Neural progenitor cell (in vitro differentiated cells): ENCODE data around the gene TMEM140. TPM values are rescaled to one million over a fixed set of nuclear protein-coding genes. Genes with fewer than 3 reads are reported as not detected.

ENCODE experiments used
- DNase-seq: peaks from one replicate; pipeline ENCODE4 v3.0.0-alpha.2; 2016; ENCODE audit warnings: low spot score
- H2AFZ ChIP-seq: fragments of 200-600 bp; sonication (generic); replicated peaks from 2 replicates; pipeline ENCODE4 v1.6.1; 2016; ENCODE audit warnings: antibody characterized with exemption
- H3F3A ChIP-seq: fragments of 200-600 bp; sonication (generic); 2 replicates; pipeline ENCODE4 v1.6.1; 2016; ENCODE audit warnings: antibody characterized with exemption, low read depth
- H3K27ac ChIP-seq: fragments of 200-600 bp; sonication (generic); 2 replicates; pipeline ENCODE4 v1.5.1; 2016; ENCODE audit warnings: mild to moderate bottlenecking
- H3K27me3 ChIP-seq: fragments of 200-600 bp; sonication (generic); 2 replicates; pipeline ENCODE4 v1.6.1; 2016; ENCODE audit warnings: mild to moderate bottlenecking, moderate library complexity
- H3K36me3 ChIP-seq: fragments of 200-600 bp; sonication (generic); 2 replicates; pipeline ENCODE4 v1.5.1; 2016
- H3K4me1 ChIP-seq: fragments of 200-600 bp; sonication (generic); 2 replicates; pipeline ENCODE4 v1.6.1; 2016; ENCODE audit warnings: mixed run types
- H3K4me2 ChIP-seq: fragments of 200-600 bp; sonication (generic); 2 replicates; pipeline ENCODE4 v1.6.1; 2016
- H3K4me3 ChIP-seq: fragments of 200-600 bp; sonication (generic); 2 replicates; pipeline ENCODE4 v1.5.1; 2016
- H3K79me2 ChIP-seq: fragments of 200-600 bp; sonication (generic); 2 replicates; pipeline ENCODE4 v1.6.1; 2016; ENCODE audit warnings: low read depth
- H3K9ac ChIP-seq: fragments of 200-600 bp; sonication (generic); 2 replicates; pipeline ENCODE4 v1.6.1; 2016
- H3K9me3 ChIP-seq: fragments of 200-600 bp; sonication (generic); 2 replicates; pipeline ENCODE4 v1.5.1; 2016; ENCODE audit warnings: low read depth
- H4K20me1 ChIP-seq: fragments of 200-600 bp; sonication (generic); 2 replicates; pipeline ENCODE4 v1.6.1; 2016; ENCODE audit warnings: low read depth
- H3K27ac Mint-ChIP-seq: 3 replicates; pipeline ENCODE4 v1.8.0; 2021; ENCODE audit warnings: mixed read lengths
- H3K27me3 Mint-ChIP-seq: 2 replicates; pipeline ENCODE4 v1.8.0; 2022; ENCODE audit warnings: low read depth, mild to moderate bottlenecking, inconsistent platforms, moderate library complexity, mixed read lengths; ENCODE audit not compliant: insufficient read depth
- H3K36me3 Mint-ChIP-seq: 3 replicates; pipeline ENCODE4 v1.8.0; 2021; ENCODE audit warnings: mixed read lengths
- H3K4me1 Mint-ChIP-seq: 3 replicates; pipeline ENCODE4 v1.8.0; 2021; ENCODE audit warnings: mixed read lengths
- H3K4me3 Mint-ChIP-seq: 3 replicates; pipeline ENCODE4 v1.8.0; 2021; ENCODE audit warnings: mild to moderate bottlenecking, moderate library complexity, mixed read lengths
- H3K9me3 Mint-ChIP-seq: 3 replicates; pipeline ENCODE4 v1.8.0; 2020; ENCODE audit warnings: mixed read lengths
- CTCF ChIP-seq: fragments of 200-600 bp; sonication (generic); IDR thresholded peaks from 2 replicates; pipeline ENCODE4 v1.5.1; 2017; ENCODE audit warnings: antibody characterized with exemption, mild to moderate bottlenecking
- EZH2 ChIP-seq: fragments of 200-600 bp; sonication (generic); IDR thresholded peaks from 2 replicates; pipeline ENCODE4 v1.6.1; 2017; ENCODE audit warnings: antibody characterized with exemption, mild to moderate bottlenecking, moderate library complexity
- EZH2phosphoT487 ChIP-seq: fragments of 200-600 bp; sonication (generic); IDR thresholded peaks from 2 replicates; pipeline ENCODE4 v1.6.1; 2017; ENCODE audit warnings: antibody characterized with exemption
- total RNA-seq: library from RNA; depleted of rRNA; stranded (reverse); fragments of >200 nt; gene quantifications from 2 replicates; pipeline ENCODE4 v1.2.3, GENCODE V29; 2015; ENCODE audit warnings: low replicate concordance

TMEM140 gene
- total RNA-seq, 1 donor from 2014 or later: not detected

GRCh38 chr7:135195968-135196629, 48.2 kb downstream of the TMEM140 start:
- H3K36me3 ChIP-seq: no peaks in the 10 kb centered on the region
- H3K27ac ChIP-seq: no peak overlapping the region

GRCh38 chr7:135197343-135197742, 49.5 kb downstream of the TMEM140 start:
- H3K4me1 Mint-ChIP-seq: peaks cover 11% of the 10 kb centered on the region
- no peak overlapping the region for H3K27ac ChIP-seq
- H2AFZ ChIP-seq: no peak overlapping the region
- H3K9me3 ChIP-seq: no peaks in the 10 kb centered on the region
- no peaks in the 10 kb centered on the region for H3K4me1 ChIP-seq
- no peaks in the 10 kb centered on the region for H3K36me3 ChIP-seq
- H4K20me1 ChIP-seq: no peaks in the 10 kb centered on the region
- peaks cover 2% of the 10 kb centered on the region for H3K27me3 Mint-ChIP-seq
- no peak for DNase-seq
- TF ChIP-seq EZH2phosphoT487 (no peak), CTCF (no peak), EZH2 (no peak)
- H3K27ac Mint-ChIP-seq: no peak overlapping the region
- no peaks in the 10 kb centered on the region for H3F3A ChIP-seq
- peaks cover 26% of the 10 kb centered on the region for H3K36me3 Mint-ChIP-seq
- H3K79me2 ChIP-seq: no peaks in the 10 kb centered on the region
- no peaks in the 10 kb centered on the region for H3K9me3 Mint-ChIP-seq
- H3K4me2 ChIP-seq: no peak overlapping the region
- H3K4me3 Mint-ChIP-seq: no peak overlapping the region
- H3K9ac ChIP-seq: no peak overlapping the region
- no peaks in the 10 kb centered on the region for H3K27me3 ChIP-seq
- no peak overlapping the region for H3K4me3 ChIP-seq

More at GRCh38 chr7:135195968-135196629, 48.2 kb downstream of the TMEM140 start:
- H3K9me3 Mint-ChIP-seq: no peaks in the 10 kb centered on the region
- H3K9ac ChIP-seq: no peak overlapping the region
- H3K4me3 Mint-ChIP-seq: no peak overlapping the region
- H2AFZ ChIP-seq: no peak overlapping the region
- no peaks in the 10 kb centered on the region for H3K4me1 ChIP-seq
- peaks cover 11% of the 10 kb centered on the region for H3K4me1 Mint-ChIP-seq
- DNase-seq: no peak
- peaks cover 2% of the 10 kb centered on the region for H3K27me3 Mint-ChIP-seq
- H3F3A ChIP-seq: no peaks in the 10 kb centered on the region
- H3K4me2 ChIP-seq: no peak overlapping the region
- H3K9me3 ChIP-seq: no peaks in the 10 kb centered on the region
- no peak overlapping the region for H3K27ac Mint-ChIP-seq
- no peaks in the 10 kb centered on the region for H4K20me1 ChIP-seq
- TF ChIP-seq EZH2phosphoT487 (no peak), CTCF (no peak), EZH2 (no peak)
- H3K79me2 ChIP-seq: no peaks in the 10 kb centered on the region
- H3K36me3 Mint-ChIP-seq: peaks cover 29% of the 10 kb centered on the region
- no peaks in the 10 kb centered on the region for H3K27me3 ChIP-seq
- no peak overlapping the region for H3K4me3 ChIP-seq

GRCh38 chr7:135197906-135198655, 50.2 kb downstream of the TMEM140 start:
- Histone ChIP-seq H3K27ac (no peak overlapping the region), H3K79me2 (no peaks in the 10 kb centered on the region), H3K4me2 (no peak overlapping the region), H2AFZ (no peak overlapping the region), H3K36me3 (no peaks in the 10 kb centered on the region), H3K4me1 (no peaks in the 10 kb centered on the region), H3K27me3 (no peaks in the 10 kb centered on the region), H3K9ac (no peak overlapping the region), H3K9me3 (no peaks in the 10 kb centered on the region), H3K4me3 (no peak overlapping the region), H3F3A (no peaks in the 10 kb centered on the region), H4K20me1 (no peaks in the 10 kb centered on the region)
- Mint-ChIP-seq H3K9me3 (no peaks in the 10 kb centered on the region), H3K4me3 (no peak overlapping the region), H3K36me3 (peaks cover 22% of the 10 kb centered on the region), H3K27me3 (peaks cover 2% of the 10 kb centered on the region), H3K27ac (no peak overlapping the region), H3K4me1 (peaks cover 11% of the 10 kb centered on the region)
- DNase-seq: no peak
- TF ChIP-seq EZH2phosphoT487 (no peak), CTCF (no peak), EZH2 (no peak)
